ENCODE data around the gene MYO18A. TPM values are rescaled to one million over a fixed set of nuclear protein-coding genes. Genes with fewer than 3 reads are reported as not detected.

MYO18A gene
- total and polyA plus RNA-seq, 4 donors = 41.4 to 75.9 (median 59.4) TPM

DNA sequence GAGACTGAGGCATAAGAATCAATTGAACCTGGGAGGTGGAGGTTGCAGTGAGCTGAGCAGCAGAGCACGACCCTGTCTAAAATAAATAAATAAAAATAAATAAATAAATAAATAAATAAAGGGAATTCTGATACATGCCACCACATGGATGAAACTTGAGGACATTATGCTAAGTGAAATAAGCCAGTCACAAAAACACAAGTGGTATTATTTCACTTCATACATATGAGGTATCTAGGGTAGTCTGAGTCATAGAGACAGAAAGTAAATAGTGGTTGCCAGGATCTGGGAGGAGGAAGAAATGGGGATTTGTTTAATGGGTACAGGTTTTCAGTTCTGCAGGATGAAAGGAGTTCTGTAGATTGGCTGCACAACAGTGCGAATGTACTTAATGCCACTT is 120.9 kb downstream of the MYO18A start:
- no peak for DNase-seq (ENCODE audit: low read depth in 4 of 6, low spot score in 6 of 6)
- Histone ChIP-seq H3K9me3 (ENCODE audit: control insufficient read depth, insufficient read depth, low read length) (no peaks in the 10 kb centered on the region), H3K4me3 (ENCODE audit: low read depth, low read length) (no peak overlapping the region), H3K27ac (ENCODE audit: low read depth, low read length) (no peak overlapping the region), H3K27me3 (ENCODE audit: control insufficient read depth, insufficient read depth, low read length) (no peaks in the 10 kb centered on the region), H3K36me3 (ENCODE audit: control insufficient read depth, insufficient read depth, low read length) (peaks cover 3% of the 10 kb centered on the region), H3K4me1 (ENCODE audit: control insufficient read depth, insufficient read depth, low read length) (peaks cover 42% of the 10 kb centered on the region)
- WGBS (ENCODE audit: insufficient coverage) = no CpG with 5 or more reads among the region's 2 CpGs

DNA sequence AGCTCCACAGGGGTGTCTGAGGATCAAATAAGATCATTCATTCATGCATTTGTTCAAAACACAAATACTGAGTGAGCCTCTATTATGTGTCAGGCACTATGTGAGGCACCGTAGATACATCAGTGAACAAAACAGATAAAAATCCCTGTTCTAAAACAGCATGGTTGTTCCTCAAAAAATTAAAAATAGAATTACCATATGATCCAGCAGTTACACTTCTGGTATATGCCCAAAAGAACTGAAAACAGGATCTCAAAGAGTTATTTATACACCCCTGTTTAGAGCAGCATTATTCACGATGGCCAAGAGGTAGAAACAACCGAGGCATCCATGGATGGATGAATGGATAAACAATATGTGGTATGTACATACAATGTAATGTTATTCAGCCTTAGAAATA is 121.8 kb downstream of the MYO18A start:
- Histone ChIP-seq H3K27ac (ENCODE audit: low read depth, low read length) (no peak overlapping the region), H3K4me3 (ENCODE audit: low read depth, low read length) (no peak overlapping the region), H3K9me3 (ENCODE audit: control insufficient read depth, insufficient read depth, low read length) (no peaks in the 10 kb centered on the region), H3K27me3 (ENCODE audit: control insufficient read depth, insufficient read depth, low read length) (no peaks in the 10 kb centered on the region), H3K36me3 (ENCODE audit: control insufficient read depth, insufficient read depth, low read length) (peaks cover 3% of the 10 kb centered on the region), H3K4me1 (ENCODE audit: control insufficient read depth, insufficient read depth, low read length) (peaks cover 42% of the 10 kb centered on the region)
- DNase-seq (ENCODE audit: low read depth in 4 of 6, low spot score in 6 of 6) = no peak
- WGBS (ENCODE audit: insufficient coverage) = 88% methylated on average over 1 of the region's 3 CpGs

DNA sequence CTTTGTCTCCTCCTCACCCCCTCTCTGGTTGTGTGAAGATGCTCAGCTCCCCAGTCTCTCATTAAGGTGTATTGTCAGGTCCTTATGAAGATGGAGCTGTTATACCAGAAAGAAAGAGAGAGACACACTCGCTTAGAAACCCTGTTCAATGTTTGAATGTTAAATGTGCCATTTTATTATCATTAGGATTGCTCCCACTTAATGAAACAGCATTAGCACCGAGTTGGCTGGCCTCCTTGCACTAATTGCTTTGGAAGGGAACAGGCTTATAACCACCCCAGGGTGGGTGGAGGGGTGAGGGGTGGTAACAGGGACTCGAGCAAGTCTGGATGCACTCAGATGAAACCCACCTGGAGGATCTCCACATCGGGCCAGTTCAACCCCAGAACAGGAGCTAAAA is 122.8 kb downstream of the MYO18A start:
- no peak overlapping the region for H3K4me3 ChIP-seq (ENCODE audit: low read depth, low read length)

GRCh38 chr17:29054835-29055234 is 125.4 kb downstream of the MYO18A start:
- peak in 1 of 6 donors; percentile 75 for DNase-seq (ENCODE audit: low read depth in 4 of 6, low spot score in 6 of 6)
- H3K36me3 ChIP-seq (ENCODE audit: control insufficient read depth, insufficient read depth, low read length) = peaks cover 3% of the 10 kb centered on the region
- no peaks in the 10 kb centered on the region for H3K27me3 ChIP-seq (ENCODE audit: control insufficient read depth, insufficient read depth, low read length)

More for the DNA sequence above, 122.8 kb downstream of the MYO18A start:
- Histone ChIP-seq H3K36me3 (ENCODE audit: control insufficient read depth, insufficient read depth, low read length) (peaks cover 3% of the 10 kb centered on the region), H3K9me3 (ENCODE audit: control insufficient read depth, insufficient read depth, low read length) (no peaks in the 10 kb centered on the region), H3K27ac (ENCODE audit: low read depth, low read length) (no peak overlapping the region), H3K4me1 (ENCODE audit: control insufficient read depth, insufficient read depth, low read length) (peaks cover 37% of the 10 kb centered on the region), H3K27me3 (ENCODE audit: control insufficient read depth, insufficient read depth, low read length) (no peaks in the 10 kb centered on the region)
- WGBS (ENCODE audit: insufficient coverage) = no CpG with 5 or more reads among the region's 4 CpGs
- peak in 2 of 6 donors; percentile 72 to 93 for DNase-seq (ENCODE audit: low read depth in 4 of 6, low spot score in 6 of 6)

GRCh38 chr17:29051731-29052130 is 128.5 kb downstream of the MYO18A start:
- no peak for DNase-seq (ENCODE audit: low read depth in 4 of 6, low spot score in 6 of 6)
- H3K9me3 ChIP-seq (ENCODE audit: control insufficient read depth, insufficient read depth, low read length) = no peaks in the 10 kb centered on the region
- WGBS (ENCODE audit: insufficient coverage) = 67% methylated on average over 5 of the region's 6 CpGs
- H3K36me3 ChIP-seq (ENCODE audit: control insufficient read depth, insufficient read depth, low read length) = peaks cover 3% of the 10 kb centered on the region
- H3K27ac ChIP-seq (ENCODE audit: low read depth, low read length) = no peak overlapping the region
- no peaks in the 10 kb centered on the region for H3K27me3 ChIP-seq (ENCODE audit: control insufficient read depth, insufficient read depth, low read length)
- H3K4me3 ChIP-seq (ENCODE audit: low read depth, low read length) = no peak overlapping the region
- peaks cover 42% of the 10 kb centered on the region for H3K4me1 ChIP-seq (ENCODE audit: control insufficient read depth, insufficient read depth, low read length)

More at GRCh38 chr17:29054835-29055234, 125.4 kb downstream of the MYO18A start:
- H3K4me1 ChIP-seq (ENCODE audit: control insufficient read depth, insufficient read depth, low read length) = peaks cover 35% of the 10 kb centered on the region
- WGBS (ENCODE audit: insufficient coverage) = 48% methylated on average over 9 of the region's 10 CpGs
- no peaks in the 10 kb centered on the region for H3K9me3 ChIP-seq (ENCODE audit: control insufficient read depth, insufficient read depth, low read length)
- no peak overlapping the region for H3K27ac ChIP-seq (ENCODE audit: low read depth, low read length)
- no peak overlapping the region for H3K4me3 ChIP-seq (ENCODE audit: low read depth, low read length)

DNA sequence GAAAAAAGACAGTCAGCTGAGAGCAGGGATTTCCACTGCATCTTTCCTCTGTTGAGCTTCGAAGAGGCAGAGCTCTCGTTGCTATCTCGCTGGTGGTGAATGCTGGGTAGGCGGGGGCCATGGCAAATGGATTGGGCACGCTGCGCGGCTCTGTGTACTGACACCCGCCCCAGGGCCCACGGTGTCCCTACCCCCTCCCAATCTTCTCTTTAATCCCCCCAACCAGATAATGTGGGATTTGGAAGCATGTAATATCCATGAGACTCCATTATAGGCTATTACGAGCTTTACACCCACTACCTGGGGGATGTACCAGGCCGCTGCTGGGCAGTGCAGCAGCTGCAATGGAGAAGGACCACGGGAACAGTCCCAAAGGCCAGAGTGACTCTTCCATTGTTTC is 129.0 kb downstream of the MYO18A start:
- Histone ChIP-seq H3K36me3 (ENCODE audit: control insufficient read depth, insufficient read depth, low read length) (peaks cover 3% of the 10 kb centered on the region), H3K4me1 (ENCODE audit: control insufficient read depth, insufficient read depth, low read length) (peaks cover 43% of the 10 kb centered on the region), H3K27me3 (ENCODE audit: control insufficient read depth, insufficient read depth, low read length) (no peaks in the 10 kb centered on the region), H3K9me3 (ENCODE audit: control insufficient read depth, insufficient read depth, low read length) (no peaks in the 10 kb centered on the region), H3K4me3 (ENCODE audit: low read depth, low read length) (no peak overlapping the region), H3K27ac (ENCODE audit: low read depth, low read length) (no peak overlapping the region)
- peak in 1 of 6 donors; percentile 44 for DNase-seq (ENCODE audit: low read depth in 4 of 6, low spot score in 6 of 6)
- 24% methylated on average over 3 of the region's 12 CpGs for WGBS (ENCODE audit: insufficient coverage)

GRCh38 chr17:29050176-29050575 is 130.0 kb downstream of the MYO18A start:
- H3K9me3 ChIP-seq (ENCODE audit: control insufficient read depth, insufficient read depth, low read length) = no peaks in the 10 kb centered on the region
- no peak for DNase-seq (ENCODE audit: low read depth in 4 of 6, low spot score in 6 of 6)
- WGBS (ENCODE audit: insufficient coverage) = 100% methylated on average over 4 of the region's 5 CpGs
- H3K4me3 ChIP-seq (ENCODE audit: low read depth, low read length) = no peak overlapping the region
- H3K27ac ChIP-seq (ENCODE audit: low read depth, low read length) = no peak overlapping the region
- no peaks in the 10 kb centered on the region for H3K27me3 ChIP-seq (ENCODE audit: control insufficient read depth, insufficient read depth, low read length)
- H3K36me3 ChIP-seq (ENCODE audit: control insufficient read depth, insufficient read depth, low read length) = peaks cover 3% of the 10 kb centered on the region
- H3K4me1 ChIP-seq (ENCODE audit: control insufficient read depth, insufficient read depth, low read length) = peaks cover 50% of the 10 kb centered on the region

- H3K27me3 ChIP-seq (ENCODE audit: control insufficient read depth, insufficient read depth, low read length) = no peaks in the 10 kb centered on the region
- WGBS (ENCODE audit: insufficient coverage) = 42% methylated on average over 3 of the region's 11 CpGs
- no peak overlapping the region for H3K27ac ChIP-seq (ENCODE audit: low read depth, low read length)
- H3K4me1 ChIP-seq (ENCODE audit: control insufficient read depth, insufficient read depth, low read length) = peaks cover 50% of the 10 kb centered on the region
- H3K9me3 ChIP-seq (ENCODE audit: control insufficient read depth, insufficient read depth, low read length) = no peaks in the 10 kb centered on the region
- DNase-seq (ENCODE audit: low read depth in 4 of 6, low spot score in 6 of 6) = peak in 1 of 6 donors; percentile 87
- H3K36me3 ChIP-seq (ENCODE audit: control insufficient read depth, insufficient read depth, low read length) = no peaks in the 10 kb centered on the region
- no peak overlapping the region for H3K4me3 ChIP-seq (ENCODE audit: low read depth, low read length)
Measured at GRCh38 chr17:29049541-29050145, 130.6 kb downstream of the MYO18A start.

GRCh38 chr17:29048440-29049368 is 131.5 kb downstream of the MYO18A start:
- H3K4me1 ChIP-seq (ENCODE audit: control insufficient read depth, insufficient read depth, low read length) = peaks cover 49% of the 10 kb centered on the region
- peak overlapping the region; percentile 8 for H3K27ac ChIP-seq (ENCODE audit: low read depth, low read length)
- DNase-seq (ENCODE audit: low read depth in 4 of 6, low spot score in 6 of 6) = peak in 2 of 6 donors; percentile 76 to 89
- no peaks in the 10 kb centered on the region for H3K36me3 ChIP-seq (ENCODE audit: control insufficient read depth, insufficient read depth, low read length)
- H3K4me3 ChIP-seq (ENCODE audit: low read depth, low read length) = no peak overlapping the region
- H3K27me3 ChIP-seq (ENCODE audit: control insufficient read depth, insufficient read depth, low read length) = no peaks in the 10 kb centered on the region
- WGBS (ENCODE audit: insufficient coverage) = 13% methylated on average over 5 of the region's 10 CpGs
- H3K9me3 ChIP-seq (ENCODE audit: control insufficient read depth, insufficient read depth, low read length) = no peaks in the 10 kb centered on the region
